HFF-Myc (cell line): ENCODE measurements around the gene UBE2O.
"Not testable (repeated sequence)": the region's sequence is repeated elsewhere in the genome, so short reads cannot be mapped to it uniquely, and the experiment has no call there.

Experiments used
- DNase-seq: peaks from one replicate; pipeline ENCODE4 v3.0.0-alpha.2; 2011; ENCODE audit warnings: low read depth; ENCODE audit errors: extremely low read depth
- H3K4me3 ChIP-seq: replicated peaks from 2 replicates; pipeline ENCODE4 v1.5.1; 2011; ENCODE audit warnings: low read depth, mild to moderate bottlenecking, control low read depth, low read length
- TF ChIP-seq, protein P1 (sequence below): IDR thresholded peaks from 2 replicates; pipeline ENCODE4 v1.5.1; 2012; ENCODE audit warnings: mild to moderate bottlenecking, low read depth, low read length, control low read depth; ENCODE audit errors: missing control alignments

UBE2O gene

GRCh38 chr17:76365256-76365903 lies 87.6 kb downstream of the UBE2O start:
- no peak overlapping the region for H3K4me3 ChIP-seq
- TF ChIP-seq, protein P1, sequence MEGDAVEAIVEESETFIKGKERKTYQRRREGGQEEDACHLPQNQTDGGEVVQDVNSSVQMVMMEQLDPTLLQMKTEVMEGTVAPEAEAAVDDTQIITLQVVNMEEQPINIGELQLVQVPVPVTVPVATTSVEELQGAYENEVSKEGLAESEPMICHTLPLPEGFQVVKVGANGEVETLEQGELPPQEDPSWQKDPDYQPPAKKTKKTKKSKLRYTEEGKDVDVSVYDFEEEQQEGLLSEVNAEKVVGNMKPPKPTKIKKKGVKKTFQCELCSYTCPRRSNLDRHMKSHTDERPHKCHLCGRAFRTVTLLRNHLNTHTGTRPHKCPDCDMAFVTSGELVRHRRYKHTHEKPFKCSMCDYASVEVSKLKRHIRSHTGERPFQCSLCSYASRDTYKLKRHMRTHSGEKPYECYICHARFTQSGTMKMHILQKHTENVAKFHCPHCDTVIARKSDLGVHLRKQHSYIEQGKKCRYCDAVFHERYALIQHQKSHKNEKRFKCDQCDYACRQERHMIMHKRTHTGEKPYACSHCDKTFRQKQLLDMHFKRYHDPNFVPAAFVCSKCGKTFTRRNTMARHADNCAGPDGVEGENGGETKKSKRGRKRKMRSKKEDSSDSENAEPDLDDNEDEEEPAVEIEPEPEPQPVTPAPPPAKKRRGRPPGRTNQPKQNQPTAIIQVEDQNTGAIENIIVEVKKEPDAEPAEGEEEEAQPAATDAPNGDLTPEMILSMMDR, result peak; percentile 27
- DNase-seq, result no peak

DNA sequence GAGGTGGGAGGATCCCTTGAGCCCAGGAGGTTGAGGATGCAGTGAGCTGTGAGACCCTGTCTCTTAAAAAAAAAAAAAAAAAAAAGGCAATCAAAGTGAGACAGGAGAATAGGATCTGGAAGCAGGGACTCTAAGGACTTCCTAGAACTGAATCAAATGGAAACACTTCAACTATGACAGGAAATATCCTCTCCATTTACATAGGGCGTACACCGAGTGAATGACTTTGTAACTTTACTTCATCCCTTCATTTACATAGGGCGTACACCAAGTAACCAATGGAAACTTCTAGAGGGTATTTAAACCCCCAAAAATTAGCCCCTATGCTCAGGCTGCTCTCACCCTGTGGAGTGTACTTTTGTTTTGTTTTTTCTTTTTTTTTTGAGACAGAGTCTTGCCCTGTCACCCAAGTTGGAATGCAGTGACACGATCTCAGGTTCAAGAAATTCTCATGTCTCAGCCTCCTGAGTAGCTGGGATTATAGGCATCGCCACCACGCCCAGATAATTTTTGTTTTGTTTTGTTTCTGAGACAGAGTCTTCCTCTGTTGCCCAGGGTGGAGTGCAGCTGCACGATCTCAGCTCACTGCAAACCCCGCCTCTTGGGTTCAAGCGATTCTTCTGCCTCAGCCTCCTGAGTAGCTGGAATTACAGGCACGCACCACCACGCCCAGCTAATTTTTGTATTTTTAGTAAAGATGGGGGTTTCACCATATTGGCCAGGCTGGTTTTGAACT lies 89.7 kb downstream of the UBE2O start:
- H3K4me3 ChIP-seq, result no peak overlapping the region
- DNase-seq, result no peak
- TF ChIP-seq, protein P1, result no peak

DNA sequence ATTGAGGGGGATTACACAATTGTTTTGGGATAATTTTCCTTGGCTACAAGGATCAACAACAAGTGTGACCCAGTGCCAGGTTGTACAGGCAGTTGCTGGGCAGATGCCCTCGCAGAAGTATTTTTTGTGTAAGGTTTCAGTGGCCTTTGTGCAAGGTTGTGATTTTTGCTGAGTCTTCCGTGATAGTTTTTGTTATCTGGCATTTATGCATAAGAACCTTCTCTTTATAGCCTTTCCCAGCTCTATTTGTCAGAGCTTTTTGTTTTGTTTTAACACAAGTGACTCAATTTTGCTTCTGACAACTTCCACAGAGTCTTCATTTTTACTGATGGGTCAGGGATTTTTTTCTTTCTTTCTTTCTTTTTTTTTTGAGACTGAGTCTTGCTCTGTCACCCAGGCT lies 92.5 kb downstream of the UBE2O start:
- TF ChIP-seq, protein P1, result no peak
- no peak for DNase-seq

DNA sequence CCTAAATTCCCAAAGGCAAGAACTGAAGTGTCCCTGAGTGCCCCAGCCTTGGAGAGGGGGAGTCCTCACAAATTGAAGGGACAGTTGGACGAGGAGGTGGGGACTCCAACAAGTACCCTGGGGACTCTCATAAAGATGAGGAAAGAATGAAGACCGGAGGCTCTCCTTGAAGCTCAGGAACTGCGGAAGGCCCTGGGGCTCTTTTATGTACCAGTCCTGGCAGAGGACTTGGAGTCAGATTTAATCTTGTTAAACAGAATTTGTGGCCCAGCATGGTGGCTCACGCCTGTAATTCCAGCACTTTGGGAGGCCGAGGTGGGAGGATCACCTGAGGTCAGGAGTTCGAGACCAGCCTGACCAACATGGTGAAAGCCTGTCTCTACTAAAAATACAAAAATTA lies 93.2 kb downstream of the UBE2O start:
- H3K4me3 ChIP-seq, DNase-seq: not testable (repeated sequence)

More for the DNA sequence above, 92.5 kb downstream of the UBE2O start:
- H3K4me3 ChIP-seq, result no peak overlapping the region

GRCh38 chr17:76359375-76359774 lies 93.6 kb downstream of the UBE2O start:
- H3K4me3 ChIP-seq, result no peak overlapping the region
- TF ChIP-seq, protein P1, result no peak
- DNase-seq, result no peak

- TF ChIP-seq, protein P1, result no peak
- DNase-seq, result no peak
- H3K4me3 ChIP-seq, result no peak overlapping the region
Measured at GRCh38 chr17:76357597-76358158, 95.3 kb downstream of the UBE2O start.

GRCh38 chr17:76356803-76357456 lies 96.0 kb downstream of the UBE2O start:
- TF ChIP-seq, protein P1, result no peak
- DNase-seq, result no peak

More at GRCh38 chr17:76356803-76357456, 96.0 kb downstream of the UBE2O start:
- no peak overlapping the region for H3K4me3 ChIP-seq
